OCI-LY1 (cell line): ENCODE data around the gene RNASEH2B.

Experiments
- H2AFZ ChIP-seq: fragments of 200-600 bp; sonication (generic), shearing (Covaris generic); 2 replicates; pipeline ENCODE4 v1.6.0; 2014; ENCODE audit warnings: antibody characterized with exemption, mild to moderate bottlenecking, low read length
- H3F3A ChIP-seq: fragments of 200-600 bp; sonication (generic), shearing (Covaris generic); 2 replicates; pipeline ENCODE4 v1.6.0; 2014; ENCODE audit warnings: mild to moderate bottlenecking, antibody characterized with exemption, low read length, moderate library complexity; ENCODE audit not compliant: insufficient read depth
- H3K27ac ChIP-seq: fragments of 200-600 bp; sonication (generic); 2 replicates; pipeline ENCODE4 v1.5.1; 2014; ENCODE audit warnings: low read length, mixed run types, mild to moderate bottlenecking, low read depth; ENCODE audit not compliant: poor library complexity, severe bottlenecking
- H3K27me3 ChIP-seq: fragments of 200-600 bp; sonication (generic); 2 replicates; pipeline ENCODE4 v1.6.0; 2014; ENCODE audit warnings: antibody characterized with exemption, mild to moderate bottlenecking, low read length, moderate library complexity; ENCODE audit not compliant: insufficient read depth
- H3K36me3 ChIP-seq: fragments of 200-600 bp; sonication (generic); 2 replicates; pipeline ENCODE4 v1.6.1; 2014; ENCODE audit warnings: mild to moderate bottlenecking, antibody characterized with exemption, low read length, moderate library complexity, mixed read lengths; ENCODE audit not compliant: insufficient read depth
- H3K4me1 ChIP-seq: fragments of 200-600 bp; sonication (generic); 2 replicates; pipeline ENCODE4 v1.5.1; 2014; ENCODE audit warnings: mild to moderate bottlenecking, low read length, moderate library complexity; ENCODE audit not compliant: insufficient read depth, severe bottlenecking
- H3K4me2 ChIP-seq: fragments of 200-600 bp; sonication (generic), shearing (Covaris generic); 2 replicates; pipeline ENCODE4 v1.6.1; 2014; ENCODE audit warnings: low read length
- H3K4me3 ChIP-seq: fragments of 200-600 bp; sonication (generic); 2 replicates; pipeline ENCODE4 v1.5.1; 2014; ENCODE audit warnings: low read length, low read depth, mild to moderate bottlenecking, mixed read lengths; ENCODE audit not compliant: poor library complexity, severe bottlenecking
- H3K79me2 ChIP-seq: fragments of 200-600 bp; shearing (Covaris generic); 2 replicates; pipeline ENCODE4 v1.6.1; 2016; ENCODE audit warnings: mixed run types, low read length, mixed read lengths; ENCODE audit not compliant: insufficient read depth
- H3K9ac ChIP-seq: fragments of 200-600 bp; sonication (generic), shearing (Covaris generic); 2 replicates; pipeline ENCODE4 v1.6.1; 2014; ENCODE audit warnings: mild to moderate bottlenecking, low read length, mixed read lengths
- H3K9me2 ChIP-seq: fragments of 200-600 bp; sonication (generic), shearing (Covaris generic); 2 replicates; pipeline ENCODE4 v1.6.1; 2014; ENCODE audit warnings: low read depth, mild to moderate bottlenecking, low read length, mixed read lengths
- H3K9me3 ChIP-seq: fragments of 200-600 bp; shearing (Covaris generic); 2 replicates; pipeline ENCODE4 v1.6.1; 2014; ENCODE audit warnings: low read length, mixed read lengths
- H4K20me1 ChIP-seq: fragments of 200-600 bp; sonication (generic), shearing (Covaris generic); 2 replicates; pipeline ENCODE4 v1.6.0; 2016; ENCODE audit warnings: mild to moderate bottlenecking, low read length; ENCODE audit not compliant: insufficient read depth
- CTCF ChIP-seq: fragments of 200-600 bp; sonication (generic), shearing (Covaris generic); IDR thresholded peaks from 2 replicates; pipeline ENCODE4 v1.5.1; 2017; ENCODE audit warnings: mild to moderate bottlenecking, antibody characterized with exemption, low read length, moderate library complexity, mixed read lengths
- EZH2 ChIP-seq: fragments of 200-600 bp; sonication (generic), shearing (Covaris generic); IDR thresholded peaks from 2 replicates; pipeline ENCODE4 v1.8.0; 2017; ENCODE audit warnings: borderline replicate concordance, mixed run types, mild to moderate bottlenecking, antibody characterized with exemption, low read length, moderate library complexity, mixed read lengths

Gene RNASEH2B

DNA sequence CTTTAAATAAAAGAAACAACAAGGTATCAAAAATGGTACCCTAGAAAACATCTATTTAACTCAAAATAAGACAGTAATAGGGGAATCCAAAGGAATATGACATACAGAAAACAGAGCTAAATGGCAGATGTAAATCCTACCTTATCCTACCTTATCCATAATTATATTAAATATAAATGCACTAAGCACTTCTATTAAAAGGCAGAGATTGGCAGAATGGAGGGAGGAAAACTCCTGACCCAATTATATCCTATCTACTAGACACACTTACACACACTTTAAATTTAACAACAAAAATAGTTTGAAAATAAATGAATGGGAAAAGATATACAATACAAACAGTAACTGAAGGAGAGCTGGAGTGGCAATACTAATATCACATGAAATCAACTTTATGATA, 14.4 kb downstream of the RNASEH2B start:
- H3K4me3 ChIP-seq, result no peak overlapping the region
- peaks cover 53% of the 10 kb centered on the region for H3K9me3 ChIP-seq
- no peaks in the 10 kb centered on the region for H3K27me3 ChIP-seq
- no peak overlapping the region for H3K9ac ChIP-seq
- H3K79me2 ChIP-seq, result peaks cover 98% of the 10 kb centered on the region
- no peak overlapping the region for H3K4me2 ChIP-seq
- 0 out of 2 replicates have a peak, but pooled peaks cover 6% of the 10 kb centered on the region for H3F3A ChIP-seq
- H3K36me3 ChIP-seq, result peaks cover 58% of the 10 kb centered on the region
- no peak overlapping the region for H3K27ac ChIP-seq
- H4K20me1 ChIP-seq, result no peaks in the 10 kb centered on the region
- H3K4me1 ChIP-seq, result no peaks in the 10 kb centered on the region
- H3K9me2 ChIP-seq, result no peaks in the 10 kb centered on the region
- no peak overlapping the region for H2AFZ ChIP-seq
- TF ChIP-seq CTCF (no peak), EZH2 (no peak)

GRCh38 chr13:50927701-50928100, 18.1 kb downstream of the RNASEH2B start:
- H3K79me2 ChIP-seq, result peaks cover 68% of the 10 kb centered on the region
- peaks cover 74% of the 10 kb centered on the region for H3K36me3 ChIP-seq
- no peak overlapping the region for H3K9ac ChIP-seq
- TF ChIP-seq EZH2 (no peak), CTCF (no peak)
- H3K4me1 ChIP-seq, result no peaks in the 10 kb centered on the region
- H3F3A ChIP-seq, result 0 out of 2 replicates have a peak, but pooled peaks cover 6% of the 10 kb centered on the region
- H2AFZ ChIP-seq, result no peak overlapping the region
- no peak overlapping the region for H3K4me3 ChIP-seq
- no peak overlapping the region for H3K27ac ChIP-seq
- H3K9me3 ChIP-seq, result peaks cover 32% of the 10 kb centered on the region
- no peak overlapping the region for H3K4me2 ChIP-seq
- no peaks in the 10 kb centered on the region for H4K20me1 ChIP-seq
- H3K9me2 ChIP-seq, result no peaks in the 10 kb centered on the region
- no peaks in the 10 kb centered on the region for H3K27me3 ChIP-seq

DNA sequence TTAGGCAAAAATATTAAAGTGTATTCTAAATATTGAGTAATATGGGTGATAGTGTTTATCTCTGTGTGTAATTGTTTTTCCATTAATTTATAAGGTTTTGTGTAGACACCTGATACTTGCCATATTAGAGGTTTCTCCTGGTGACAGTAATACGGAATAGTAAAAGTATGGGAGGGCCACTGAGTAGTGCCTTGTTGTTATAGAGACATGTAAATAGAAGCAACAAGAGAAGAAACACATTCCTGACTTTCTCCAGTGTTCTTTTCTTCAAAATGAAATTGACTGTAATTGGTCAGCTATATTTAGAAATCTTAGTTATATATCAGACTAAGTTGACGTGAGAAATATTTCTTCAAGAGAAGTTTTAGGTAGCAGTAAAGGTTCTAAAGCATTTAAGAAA, 18.5 kb downstream of the RNASEH2B start:
- H3K9me3 ChIP-seq, result peaks cover 28% of the 10 kb centered on the region
- TF ChIP-seq EZH2 (no peak), CTCF (no peak)
- no peaks in the 10 kb centered on the region for H3K27me3 ChIP-seq
- H3K9ac ChIP-seq, result no peak overlapping the region
- H2AFZ ChIP-seq, result no peak overlapping the region
- H3K4me3 ChIP-seq, result no peak overlapping the region
- no peaks in the 10 kb centered on the region for H3K4me1 ChIP-seq
- H3K9me2 ChIP-seq, result no peaks in the 10 kb centered on the region
- H3K27ac ChIP-seq, result no peak overlapping the region
- no peaks in the 10 kb centered on the region for H4K20me1 ChIP-seq
- peaks cover 64% of the 10 kb centered on the region for H3K79me2 ChIP-seq
- H3K36me3 ChIP-seq, result peaks cover 74% of the 10 kb centered on the region
- 0 out of 2 replicates have a peak, but pooled peaks cover 6% of the 10 kb centered on the region for H3F3A ChIP-seq
- H3K4me2 ChIP-seq, result no peak overlapping the region
